H1 (cell line): ENCODE data around the gene POLRMT. TPM values are rescaled to one million over a fixed set of nuclear protein-coding genes. Genes with fewer than 3 reads are reported as not detected.

Source experiments
- CTCF ChIA-PET: fragments of 300-600 bp; sonication (Branson Sonifier 250); formaldehyde crosslinking; loops from one replicate; lab custom pipeline; 2021; ENCODE audit not compliant: partially characterized antibody; lab: Charles Lee
- POLR2A ChIA-PET: fragments of 300-600 bp; sonication (Branson Sonifier 250); formaldehyde crosslinking; loops from one replicate; lab custom pipeline; 2021; ENCODE audit warnings: inconsistent platforms; ENCODE audit not compliant: partially characterized antibody; lab: Charles Lee
- DNase-seq, 2 experiments: peaks; one replicate each; pipeline versions ENCODE4 v3.0.0 to v3.0.0-alpha.2; 2010 to 2022; ENCODE audit warnings: low spot score in 2 of 2, low read depth in 1 of 2, mixed read lengths in 1 of 2
- FAIRE-seq: peaks from 2 replicates; lab custom pipeline; 2011; peaks lifted over from hg19 to GRCh38; lab: Jason Lieb, UNC
- H2AFZ ChIP-seq: 2 replicates; pipeline ENCODE4 v1.8.1; 2012; ENCODE audit warnings: low read length, inconsistent platforms
- H2AK5ac ChIP-seq: 2 replicates; pipeline ENCODE4 v1.6.1; 2013; ENCODE audit warnings: low read depth, low read length
- H2BK120ac ChIP-seq: replicated peaks from 2 replicates; pipeline ENCODE3; 2013; ENCODE audit warnings: low read depth, low read length, inconsistent platforms
- H2BK12ac ChIP-seq: 2 replicates; pipeline ENCODE4 v1.6.1; 2013; ENCODE audit warnings: low read depth, low read length
- H2BK15ac ChIP-seq: 2 replicates; pipeline ENCODE4 v1.6.1; 2013; ENCODE audit warnings: low read length
- H2BK20ac ChIP-seq: 2 replicates; pipeline ENCODE4 v1.6.1; 2013; ENCODE audit warnings: low read length
- H2BK5ac ChIP-seq: 2 replicates; pipeline ENCODE4 v1.6.1; 2013; ENCODE audit warnings: low read depth, low read length
- H3K14ac ChIP-seq: 2 replicates; pipeline ENCODE4 v1.6.1; 2013; ENCODE audit warnings: inconsistent platforms; ENCODE audit not compliant: insufficient read length
- H3K18ac ChIP-seq: 2 replicates; pipeline ENCODE4 v1.6.1; 2013; ENCODE audit warnings: low read length; ENCODE audit errors: extremely low read depth
- H3K23ac ChIP-seq: 2 replicates; pipeline ENCODE4 v1.6.1; 2013; ENCODE audit warnings: inconsistent platforms; ENCODE audit not compliant: insufficient read length
- H3K23me2 ChIP-seq: 2 replicates; pipeline ENCODE4 v1.6.1; 2013; ENCODE audit warnings: low read depth, low read length
- H3K27ac ChIP-seq: 2 replicates; pipeline ENCODE4 v1.6.1; 2011; ENCODE audit warnings: low read depth, low read length, inconsistent platforms
- H3K27me3 ChIP-seq, 4 experiments: replicated peaks in 1 of 4; 1 replicate in 1 of 4; 2 replicates in 3 of 4; pipeline versions ENCODE4 v1.6.1 to v1.8.1; 2011 to 2013; ENCODE audit warnings: low read length in 3 of 4, mild to moderate bottlenecking in 3 of 4, inconsistent platforms in 2 of 4, mixed read lengths in 2 of 4, moderate library complexity in 1 of 4; ENCODE audit not compliant: control insufficient read depth in 3 of 4, insufficient read depth in 3 of 4; ENCODE audit errors: extremely low read depth in 1 of 4
- H3K36me3 ChIP-seq, 4 experiments: 2 replicates each; pipeline versions ENCODE4 v1.6.1 to v1.8.1; 2011 to 2013; ENCODE audit warnings: mild to moderate bottlenecking in 4 of 4, low read length in 3 of 4, moderate library complexity in 2 of 4, control low read depth in 1 of 4, inconsistent platforms in 1 of 4; ENCODE audit not compliant: insufficient read depth in 4 of 4, control insufficient read depth in 2 of 4
- H3K4ac ChIP-seq: replicated peaks from 2 replicates; pipeline ENCODE3; 2013; ENCODE audit warnings: low read length, low read depth, mixed read lengths, inconsistent platforms; ENCODE audit not compliant: insufficient read length
- H3K4me1 ChIP-seq, 4 experiments: replicated peaks in 1 of 4; 1 replicate in 1 of 4; 2 replicates in 3 of 4; pipeline versions ENCODE4 v1.6.1 to v1.8.1; 2011 to 2013; ENCODE audit warnings: low read length in 3 of 4, inconsistent platforms in 2 of 4, mixed read lengths in 1 of 4; ENCODE audit not compliant: insufficient read depth in 4 of 4, control insufficient read depth in 3 of 4
- H3K4me2 ChIP-seq, 2 experiments: 2 replicates each; pipeline versions ENCODE4 v1.6.1 to v1.8.1; 2011 to 2013; ENCODE audit warnings: low read depth in 2 of 2, low read length in 2 of 2, control low read depth in 1 of 2, inconsistent platforms in 1 of 2, mild to moderate bottlenecking in 1 of 2; ENCODE audit not compliant: insufficient read depth in 1 of 2
- H3K4me3 ChIP-seq, 4 experiments: fragments of 200-600, 300-600 bp in 1 of 4; sonication (generic), shearing (Covaris generic), sonication (Bioruptor Twin) in 1 of 4; 2 replicates each; pipeline versions ENCODE4 v1.5.1 to v1.8.1; 2011 to 2016; ENCODE audit warnings: low read length in 4 of 4, low read depth in 3 of 4, control low read depth in 2 of 4, inconsistent platforms in 2 of 4, mild to moderate bottlenecking in 2 of 4, mixed read lengths in 1 of 4, moderate library complexity in 1 of 4; ENCODE audit not compliant: insufficient read depth in 2 of 4; ENCODE audit errors: extremely low read depth in 1 of 4
- H3K56ac ChIP-seq: replicated peaks from 2 replicates; pipeline ENCODE3; 2013; ENCODE audit warnings: low read depth, mild to moderate bottlenecking, mixed read lengths, low read length, inconsistent platforms; ENCODE audit not compliant: insufficient read length
- H3K79me1 ChIP-seq: 2 replicates; pipeline ENCODE4 v1.6.1; 2013; ENCODE audit warnings: low read depth, low read length, control low read depth
- H3K79me2 ChIP-seq, 2 experiments: 2 replicates each; pipeline versions ENCODE4 v1.6.1 to v1.8.1; 2012 to 2013; ENCODE audit warnings: low read length in 2 of 2, mild to moderate bottlenecking in 2 of 2, inconsistent platforms in 1 of 2; ENCODE audit not compliant: insufficient read depth in 2 of 2, control insufficient read depth in 1 of 2
- H3K9ac ChIP-seq, 4 experiments: replicated peaks in 1 of 4; 1 replicate in 1 of 4; 2 replicates in 3 of 4; pipeline versions ENCODE4 v1.6.1 to v1.8.1; 2011 to 2013; ENCODE audit warnings: low read depth in 3 of 4, low read length in 3 of 4, control low read depth in 2 of 4, mild to moderate bottlenecking in 2 of 4, moderate library complexity in 2 of 4, inconsistent platforms in 1 of 4; ENCODE audit errors: extremely low read depth in 1 of 4
- H3K9me3 ChIP-seq, 2 experiments: 2 replicates each; pipeline versions ENCODE4 v1.6.1 to v1.8.1; 2012 to 2013; ENCODE audit warnings: mild to moderate bottlenecking in 2 of 2, moderate library complexity in 2 of 2, control low read depth in 1 of 2, inconsistent platforms in 1 of 2, low read depth in 1 of 2, low read length in 1 of 2, mixed read lengths in 1 of 2; ENCODE audit not compliant: insufficient read depth in 2 of 2
- H4K20me1 ChIP-seq, 2 experiments: replicated peaks in 1 of 2; 2 replicates each; pipeline versions ENCODE3 to v1.8.1; 2011 to 2013; ENCODE audit warnings: inconsistent platforms in 2 of 2, low read length in 2 of 2, mild to moderate bottlenecking in 1 of 2; ENCODE audit not compliant: insufficient read depth in 2 of 2, control insufficient read depth in 1 of 2
- H4K5ac ChIP-seq: 2 replicates; pipeline ENCODE4 v1.6.1; 2013; ENCODE audit warnings: low read length, low read depth, mixed read lengths, inconsistent platforms; ENCODE audit not compliant: insufficient read length
- H4K8ac ChIP-seq: 2 replicates; pipeline ENCODE4 v1.8.0; 2013; ENCODE audit warnings: mild to moderate bottlenecking, moderate library complexity, low read length, inconsistent platforms; ENCODE audit not compliant: insufficient read depth; ENCODE audit errors: extremely low read depth
- H4K91ac ChIP-seq: replicated peaks from 2 replicates; pipeline ENCODE3; 2013; ENCODE audit warnings: low read length, mixed read lengths, inconsistent platforms; ENCODE audit not compliant: insufficient read length
- BRCA1 ChIP-seq: IDR thresholded peaks from 2 replicates; pipeline ENCODE4 v1.6.1; 2012; ENCODE audit warnings: low read depth, low read length, improper control_type of control experiment
- CBX8 ChIP-seq: fragments of 300-800, 300-1000 bp; sonication (generic); IDR thresholded peaks from 2 replicates; pipeline ENCODE4 v1.7.1; 2016; ENCODE audit warnings: low read depth, low read length, borderline replicate concordance
- CTBP2 ChIP-seq: IDR thresholded peaks from 2 replicates; pipeline ENCODE4 v1.7.0; 2011; ENCODE audit warnings: borderline replicate concordance, mild to moderate bottlenecking, moderate library complexity, mixed read lengths, low read length; ENCODE audit not compliant: insufficient read depth, insufficient read length
- E2F6 ChIP-seq: IDR thresholded peaks from 2 replicates; pipeline ENCODE4 v1.6.1; 2012; ENCODE audit warnings: inconsistent platforms
- GABPA ChIP-seq: IDR thresholded peaks from 2 replicates; pipeline ENCODE4 v1.6.1; 2011; ENCODE audit warnings: mild to moderate bottlenecking, low read length, moderate library complexity, borderline replicate concordance; ENCODE audit not compliant: insufficient read depth
- POLR2AphosphoS5 ChIP-seq: IDR thresholded peaks from 2 replicates; pipeline ENCODE4 v1.6.1; 2011; ENCODE audit warnings: low read depth, low read length
- TCF12 ChIP-seq: IDR thresholded peaks from 2 replicates; pipeline ENCODE4 v1.6.1; 2011; ENCODE audit warnings: low read depth, mild to moderate bottlenecking, low read length
- WGBS, 2 experiments: shearing (Covaris generic) in 1 of 2; methylation state at CpG; one replicate each; pipeline versions ENCODE4 v1.1.6 to v1.1.7; 2013 to 2015; ENCODE audit warnings: low lambda C conversion rate in 2 of 2, mixed read lengths in 2 of 2, inconsistent platforms in 1 of 2, low coverage in 1 of 2, missing lambda C conversion rate in 1 of 2; ENCODE audit not compliant: insufficient replicate concordance in 2 of 2, insufficient coverage in 1 of 2, insufficient read length in 1 of 2; ENCODE audit errors: extremely low coverage in 1 of 2, missing lambda C conversion rate in 1 of 2; 5-methylcytosine and 5-hydroxymethylcytosine counted together
- polyA plus RNA-seq, 7 experiments: library from polyadenylated mRNA; depleted of rRNA in 3 of 7; stranded (reverse) in 5 of 7; unstranded in 2 of 7; fragments of >200 nt in 5 of 7; fragments of 200-250 nt in 2 of 7; gene quantifications; 1 replicate in 5 of 7; 2 replicates in 1 of 7; 4 replicates in 1 of 7; pipeline versions ENCODE4 v1.2.1 to v1.2.3, GENCODE V29; 2011 to 2013; ENCODE audit warnings: missing spikeins in 2 of 7, mixed read lengths in 2 of 7
- total RNA-seq: library from RNA; stranded (reverse); fragmentation: NEBNext Ultra II Directional; extraction: Animal tissue kit (Norgen Biotek cat#: 25700); gene quantifications from 2 replicates; pipeline ENCODE4 v1.2.1, GENCODE V29; 2021
- TF ChIP-seq, protein P1 (sequence below): IDR thresholded peaks from 2 replicates; pipeline ENCODE4 v1.6.1; 2012; ENCODE audit warnings: low read length, inconsistent platforms
- TF ChIP-seq, protein P2 (sequence below): IDR thresholded peaks from 2 replicates; pipeline ENCODE4 v1.6.1; 2012; ENCODE audit warnings: inconsistent platforms

Gene POLRMT
- total and polyA plus RNA-seq, 2 of the 8 experiments (the other 6 are each of a cell fraction or from before 2014, with no cell fraction given) = 93.0 to 111 TPM

GRCh38 chr19:645912-646778 lies 12.8 kb upstream of the POLRMT start:
- DNase-seq (no peak), FAIRE-seq (no peak)
- Histone ChIP-seq H3K56ac (no peak overlapping the region), H3K4me1 (no peaks in the 10 kb centered on the region), H4K20me1 (peaks cover 0 to 9% of the 10 kb centered on the region in 2 experiments), H2BK12ac (no peak overlapping the region), H3K27me3 (no peaks in the 10 kb centered on the region), H3K36me3 (peaks cover 0 to 54% (median 17%) of the 10 kb centered on the region in 4 experiments; a peak in 6 of 8 replicates), H3K23ac (no peak overlapping the region), H3K9me3 (no peaks in the 10 kb centered on the region), H4K91ac (no peak overlapping the region), H2AK5ac (no peak overlapping the region), H4K5ac (no peak overlapping the region), H3K4me2 (no peak overlapping the region), H3K27ac (no peak overlapping the region), H3K18ac (no peak overlapping the region), H3K23me2 (no peaks in the 10 kb centered on the region), H2BK120ac (no peak overlapping the region), H3K79me2 (no peaks in the 10 kb centered on the region), H3K14ac (no peak overlapping the region), H2BK20ac (no peak overlapping the region), H4K8ac (no peak overlapping the region), H3K79me1 (no peaks in the 10 kb centered on the region), H3K4ac (no peak overlapping the region), H3K4me3 (no peak overlapping the region), H2BK5ac (no peak overlapping the region), H2BK15ac (no peak overlapping the region), H2AFZ (no peak overlapping the region), H3K9ac (no peak overlapping the region)
- CTCF ChIA-PET = interaction anchor here (0.6 to 1.5 kb wide), 3 partner anchors 12 to 91 kb away, joined by 3 to 6 read pairs (median 4); no protein-coding TSS in a partner anchor
- POLR2A ChIA-PET = interaction anchor here (0.7 to 2.3 kb wide), 5 partner anchors 10 to 163 kb away, joined by 3 to 9 read pairs (median 3); no protein-coding TSS in a partner anchor
- WGBS, 2 experiments = 93% methylated on average over 45 of the region's 62 CpGs; no CpG with 5 or more reads in 1 of the 2 experiments
- TF ChIP-seq CBX8 (no peak), GABPA (no peak), TCF12 (no peak), CTBP2 (no peak), POLR2AphosphoS5 (no peak), E2F6 (no peak), BRCA1 (no peak)
- TF ChIP-seq, protein P1, sequence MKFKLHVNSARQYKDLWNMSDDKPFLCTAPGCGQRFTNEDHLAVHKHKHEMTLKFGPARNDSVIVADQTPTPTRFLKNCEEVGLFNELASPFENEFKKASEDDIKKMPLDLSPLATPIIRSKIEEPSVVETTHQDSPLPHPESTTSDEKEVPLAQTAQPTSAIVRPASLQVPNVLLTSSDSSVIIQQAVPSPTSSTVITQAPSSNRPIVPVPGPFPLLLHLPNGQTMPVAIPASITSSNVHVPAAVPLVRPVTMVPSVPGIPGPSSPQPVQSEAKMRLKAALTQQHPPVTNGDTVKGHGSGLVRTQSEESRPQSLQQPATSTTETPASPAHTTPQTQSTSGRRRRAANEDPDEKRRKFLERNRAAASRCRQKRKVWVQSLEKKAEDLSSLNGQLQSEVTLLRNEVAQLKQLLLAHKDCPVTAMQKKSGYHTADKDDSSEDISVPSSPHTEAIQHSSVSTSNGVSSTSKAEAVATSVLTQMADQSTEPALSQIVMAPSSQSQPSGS = no peak
- TF ChIP-seq, protein P2, sequence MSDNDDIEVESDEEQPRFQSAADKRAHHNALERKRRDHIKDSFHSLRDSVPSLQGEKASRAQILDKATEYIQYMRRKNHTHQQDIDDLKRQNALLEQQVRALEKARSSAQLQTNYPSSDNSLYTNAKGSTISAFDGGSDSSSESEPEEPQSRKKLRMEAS = no peak
